Epithelial cell of proximal tubule (primary cell): ENCODE data around the gene TMPRSS2. TPM values are rescaled to one million over a fixed set of nuclear protein-coding genes. Genes with fewer than 3 reads are reported as not detected.
A peak's percentile ranks its signal among the peaks of the same experiment; 100 is the strongest.

Experiments
- DNase-seq: peaks from one replicate; pipeline ENCODE4 v3.0.0-alpha.2; 2011; ENCODE audit warnings: low read depth
- H3K4me3 ChIP-seq: 2 replicates; pipeline ENCODE4 v1.5.1; 2011; ENCODE audit warnings: low read depth, mild to moderate bottlenecking, low read length
- total RNA-seq: library from RNA; depleted of rRNA; stranded (reverse); fragments of >200 nt; gene quantifications from 2 replicates; pipeline ENCODE4 v1.2.3, GENCODE V29; 2015
- TF ChIP-seq, protein P1 (sequence below): conservative IDR thresholded peaks from 2 replicates; pipeline ENCODE4 v1.5.1; 2012; ENCODE audit warnings: low read depth, mild to moderate bottlenecking, low read length

Gene TMPRSS2
- total RNA-seq, 1 donor from 2014 or later, result 9.1 TPM

DNA sequence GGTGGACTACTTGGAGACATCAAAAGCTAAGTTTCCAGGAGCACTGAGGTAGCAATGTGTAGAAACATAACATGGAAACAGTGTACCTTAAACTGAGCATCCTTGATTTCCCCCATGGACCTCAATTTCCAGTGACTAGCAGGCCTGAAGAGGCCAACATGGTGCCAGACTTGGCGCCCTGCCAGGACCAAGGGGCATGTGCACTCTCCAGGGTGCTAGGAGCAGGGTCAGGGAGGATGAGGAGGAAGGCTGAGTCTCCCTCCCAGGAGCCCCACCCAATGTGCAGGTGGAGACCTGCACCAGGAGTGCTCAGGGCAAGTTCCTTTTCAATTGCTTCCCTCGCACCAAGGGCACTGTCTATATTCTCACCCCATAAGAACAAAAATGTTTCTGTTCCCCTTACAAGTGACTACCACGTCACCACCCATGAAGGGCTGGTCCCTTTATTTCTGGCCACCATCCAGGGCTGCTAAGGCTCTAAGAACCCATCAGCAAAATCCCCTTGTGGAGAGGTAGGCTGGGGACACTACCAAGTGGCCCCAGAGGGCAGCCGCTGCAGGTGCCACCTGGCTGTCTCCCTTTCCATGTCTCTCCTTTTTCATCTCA is 42.7 kb downstream of the TMPRSS2 start:
- TF ChIP-seq, protein P1, sequence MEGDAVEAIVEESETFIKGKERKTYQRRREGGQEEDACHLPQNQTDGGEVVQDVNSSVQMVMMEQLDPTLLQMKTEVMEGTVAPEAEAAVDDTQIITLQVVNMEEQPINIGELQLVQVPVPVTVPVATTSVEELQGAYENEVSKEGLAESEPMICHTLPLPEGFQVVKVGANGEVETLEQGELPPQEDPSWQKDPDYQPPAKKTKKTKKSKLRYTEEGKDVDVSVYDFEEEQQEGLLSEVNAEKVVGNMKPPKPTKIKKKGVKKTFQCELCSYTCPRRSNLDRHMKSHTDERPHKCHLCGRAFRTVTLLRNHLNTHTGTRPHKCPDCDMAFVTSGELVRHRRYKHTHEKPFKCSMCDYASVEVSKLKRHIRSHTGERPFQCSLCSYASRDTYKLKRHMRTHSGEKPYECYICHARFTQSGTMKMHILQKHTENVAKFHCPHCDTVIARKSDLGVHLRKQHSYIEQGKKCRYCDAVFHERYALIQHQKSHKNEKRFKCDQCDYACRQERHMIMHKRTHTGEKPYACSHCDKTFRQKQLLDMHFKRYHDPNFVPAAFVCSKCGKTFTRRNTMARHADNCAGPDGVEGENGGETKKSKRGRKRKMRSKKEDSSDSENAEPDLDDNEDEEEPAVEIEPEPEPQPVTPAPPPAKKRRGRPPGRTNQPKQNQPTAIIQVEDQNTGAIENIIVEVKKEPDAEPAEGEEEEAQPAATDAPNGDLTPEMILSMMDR, result no peak
- no peak overlapping the region for H3K4me3 ChIP-seq
- no peak for DNase-seq

DNA sequence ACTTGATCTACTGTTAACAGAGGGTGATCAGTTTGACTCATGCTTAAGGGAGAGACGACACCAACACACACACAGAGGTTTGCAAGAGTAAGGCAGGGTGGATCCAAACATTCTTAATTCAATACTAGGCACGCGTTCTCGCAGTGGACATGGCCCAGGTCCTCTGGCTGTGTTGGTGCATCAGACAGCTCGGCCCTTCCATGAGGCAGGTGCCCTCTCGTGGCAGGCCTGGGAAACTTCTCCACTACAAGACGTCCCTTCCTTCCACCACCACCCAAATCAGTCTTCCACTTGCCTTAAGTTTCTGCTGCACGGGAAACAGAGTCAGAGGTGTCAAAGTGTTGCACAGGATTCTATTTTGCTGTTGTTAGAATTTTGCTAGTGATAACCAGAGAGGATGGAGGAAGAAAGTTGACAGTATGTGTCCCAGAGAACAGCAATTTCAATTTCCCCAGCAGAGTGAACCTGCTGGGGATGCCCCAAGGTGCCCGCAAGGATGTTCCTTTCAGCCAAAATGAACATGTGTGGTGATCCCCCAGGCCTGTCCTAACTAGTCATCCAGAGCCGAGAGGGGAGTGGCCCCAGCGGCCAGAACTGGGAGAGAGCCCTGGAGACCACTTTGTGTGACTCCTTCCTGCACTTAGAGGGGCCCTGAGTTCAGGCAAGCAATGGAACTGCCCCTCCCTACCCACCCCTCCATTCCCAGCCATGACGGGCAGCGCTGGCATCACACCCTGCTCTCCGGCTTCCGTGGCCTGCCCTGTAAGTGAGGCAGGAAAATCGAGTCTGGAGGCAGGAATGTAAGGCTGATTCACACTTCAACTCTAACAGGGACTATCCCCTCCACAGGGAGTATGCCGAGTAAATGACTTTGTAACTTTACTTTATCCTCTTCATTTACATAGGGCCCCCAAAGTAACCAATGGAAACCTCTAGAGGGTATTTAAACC is 47.1 kb downstream of the TMPRSS2 start:
- H3K4me3 ChIP-seq, result no peak overlapping the region
- DNase-seq, result no peak
- TF ChIP-seq, protein P1, result peak; percentile 93

DNA sequence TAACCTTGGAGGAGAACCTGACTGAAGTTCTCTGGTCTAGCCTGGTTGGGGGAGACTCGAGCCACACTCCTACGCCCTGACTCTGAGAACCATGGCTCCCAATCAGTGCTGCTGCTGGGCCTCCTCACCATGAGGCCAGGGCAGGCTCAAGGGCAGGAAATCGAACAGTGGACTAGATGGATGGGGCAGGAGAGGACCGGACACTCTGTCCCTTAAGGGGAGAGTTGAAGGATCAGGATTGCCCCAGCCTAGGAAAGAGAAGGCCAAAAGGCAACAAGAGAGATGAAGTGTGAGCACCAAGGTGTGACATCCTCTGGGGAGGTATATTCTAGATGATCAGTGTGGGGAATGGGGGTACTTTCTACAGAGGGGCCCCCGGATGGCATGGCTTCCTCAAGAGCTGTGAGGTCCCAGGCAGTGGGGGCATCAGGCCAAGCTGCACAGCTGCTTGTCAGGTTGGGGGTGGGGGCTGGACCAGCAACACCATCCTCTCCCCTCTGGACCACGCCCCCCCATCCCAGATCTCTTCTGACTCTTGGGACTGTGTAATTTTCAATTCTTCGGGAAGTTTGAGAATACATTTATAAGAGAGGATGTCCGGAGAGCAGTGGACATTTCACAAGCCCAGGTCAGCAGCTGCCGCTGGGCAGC is 47.9 kb downstream of the TMPRSS2 start:
- no peak for DNase-seq
- H3K4me3 ChIP-seq, result no peak overlapping the region
- TF ChIP-seq, protein P1, result no peak

DNA sequence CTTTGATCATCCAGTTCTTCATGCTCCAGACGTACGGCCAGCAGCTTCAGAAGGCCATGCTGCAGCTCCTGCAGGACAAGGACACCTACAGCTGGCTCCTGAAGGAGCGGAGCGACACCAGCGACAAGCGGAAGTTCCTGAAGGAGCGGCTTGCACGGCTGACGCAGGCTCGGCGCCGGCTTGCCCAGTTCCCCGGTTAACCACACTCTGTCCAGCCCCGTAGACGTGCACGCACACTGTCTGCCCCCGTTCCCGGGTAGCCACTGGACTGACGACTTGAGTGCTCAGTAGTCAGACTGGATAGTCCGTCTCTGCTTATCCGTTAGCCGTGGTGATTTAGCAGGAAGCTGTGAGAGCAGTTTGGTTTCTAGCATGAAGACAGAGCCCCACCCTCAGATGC is 49.4 kb downstream of the TMPRSS2 start:
- no peak overlapping the region for H3K4me3 ChIP-seq
- TF ChIP-seq, protein P1, result no peak
- DNase-seq, result no peak

DNA sequence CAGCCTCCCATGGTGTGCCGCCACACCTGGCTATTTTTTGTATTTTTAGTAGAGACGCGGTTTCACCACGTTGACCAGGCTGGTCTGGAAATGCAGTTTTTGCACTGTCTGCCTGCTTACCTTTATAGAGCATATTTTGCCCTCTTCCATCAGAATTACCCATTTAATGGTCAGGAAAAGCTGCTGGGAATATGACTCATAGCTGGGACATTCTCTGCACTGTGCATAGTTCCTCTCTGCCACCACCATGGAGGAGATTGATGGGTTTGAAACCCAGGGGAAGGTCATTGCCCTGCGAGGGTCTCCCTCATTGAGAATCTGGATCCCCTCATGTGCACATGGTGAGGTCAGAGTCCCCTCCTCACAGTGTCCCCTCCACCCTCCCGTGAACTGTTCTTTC is 49.8 kb downstream of the TMPRSS2 start:
- TF ChIP-seq, protein P1, result no peak
- DNase-seq, result no peak
- H3K4me3 ChIP-seq, result no peak overlapping the region

DNA sequence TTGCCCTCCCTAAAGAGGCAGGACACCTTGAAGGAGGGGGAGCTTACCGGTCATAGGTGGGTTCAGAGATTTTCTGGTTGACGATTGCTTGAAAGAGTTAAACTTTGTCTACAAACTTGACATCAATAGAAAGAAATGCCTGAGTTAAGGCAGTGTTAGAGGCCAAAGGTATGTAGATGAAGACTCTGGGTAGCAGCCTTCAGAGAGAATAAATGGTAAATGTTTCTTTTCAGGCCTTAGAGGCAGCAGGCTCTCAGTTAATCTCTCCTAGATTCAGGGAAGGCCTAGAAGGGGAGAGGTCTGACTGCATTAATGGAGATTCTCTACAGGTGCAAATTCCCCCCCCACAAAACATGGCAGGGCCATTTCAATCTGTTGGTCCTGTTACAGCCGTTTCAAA is 54.2 kb downstream of the TMPRSS2 start:
- H3K4me3 ChIP-seq, result no peak overlapping the region
- DNase-seq, result no peak
- TF ChIP-seq, protein P1, result no peak
